Activated CD8-positive, alpha-beta T cell treated with anti-CD3 and anti-CD28 coated beads for 36 hours (primary cell): ENCODE results near the gene AADACL4. TPM values are rescaled to one million over a fixed set of nuclear protein-coding genes. Genes with fewer than 3 reads are reported as not detected.

Experiments
- ATAC-seq: fragments of 200-7000 bp; cut with Tn5 transposase; one replicate; pipeline ENCODE4 v1.10.0; 2021; ENCODE audit warnings: mild to moderate bottlenecking, moderate library complexity
- CTCF ChIA-PET: fragments of 350-600 bp; sonication (Branson Sonifier 250); formaldehyde crosslinking; loops from one replicate; lab custom pipeline; 2021; ENCODE audit warnings: antibody characterized with exemption; lab: Charles Lee
- POLR2A ChIA-PET: fragments of 350-600 bp; sonication (Branson Sonifier 250); formaldehyde crosslinking; loops from one replicate; lab custom pipeline; 2021; ENCODE audit warnings: antibody characterized with exemption; lab: Charles Lee
- DNase-seq: peaks from one replicate; pipeline ENCODE4 v3.0.0-alpha.2; 2020
- H3K27ac Mint-ChIP-seq: one replicate; pipeline ENCODE4 v1.8.0; 2021; ENCODE audit warnings: mild to moderate bottlenecking, mixed read lengths
- H3K27me3 Mint-ChIP-seq: one replicate; pipeline ENCODE4 v1.8.0; 2021; ENCODE audit warnings: mixed read lengths
- H3K36me3 Mint-ChIP-seq: one replicate; pipeline ENCODE4 v1.8.0; 2021; ENCODE audit warnings: low read depth, mixed read lengths
- H3K4me1 Mint-ChIP-seq: one replicate; pipeline ENCODE4 v1.8.0; 2021; ENCODE audit warnings: low read depth, mixed read lengths
- H3K4me3 Mint-ChIP-seq: one replicate; pipeline ENCODE4 v1.8.0; 2021; ENCODE audit warnings: mild to moderate bottlenecking, moderate library complexity, mixed read lengths
- H3K9me3 Mint-ChIP-seq: one replicate; pipeline ENCODE4 v1.8.0; 2021; ENCODE audit warnings: mixed read lengths
- CTCF ChIP-seq: fragments of 200-600 bp; IDR thresholded peaks from one replicate; pipeline ENCODE4 v1.8.0; 2022; ENCODE audit warnings: antibody characterized with exemption, mild to moderate bottlenecking
- intact Hi-C: fragments of 100-400 bp; cut with micrococcal nuclease; formaldehyde crosslinking; loops from one replicate; pipeline ENCODE4 v1.10.0; 2022
- total RNA-seq, 2 experiments: library from RNA; stranded (reverse); gene quantifications; one replicate each; pipeline ENCODE4 v1.2.3, GENCODE V29; 2021

Gene AADACL4
- total RNA-seq, 2 experiments from 2014 or later = not detected

DNA sequence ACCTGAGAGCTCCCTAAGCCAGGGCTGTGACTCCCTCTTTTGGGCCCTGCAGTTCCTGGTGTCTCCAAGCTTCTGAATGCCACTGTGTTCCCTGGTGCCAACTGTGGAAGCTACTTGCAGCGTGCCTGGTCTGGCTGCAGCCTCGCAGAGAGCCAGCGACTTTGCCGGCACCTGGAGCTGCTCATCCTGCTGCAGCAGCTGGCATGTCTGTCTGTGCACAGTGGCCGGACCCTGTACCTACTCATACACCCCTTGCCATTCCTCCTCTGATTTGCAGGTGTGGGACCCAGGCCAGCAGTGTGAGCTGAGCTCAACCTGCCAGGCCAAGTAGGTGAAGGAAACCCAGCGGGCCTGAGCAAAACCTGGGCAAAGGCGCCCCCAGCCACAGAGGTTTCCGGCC lies 12.3 kb upstream of the AADACL4 start:
- no peak for TF ChIP-seq CTCF
- ChIA-PET CTCF (interaction anchor here (2.3 kb wide), 1 partner anchor 27 kb away, joined by 12 read pairs; no protein-coding TSS in a partner anchor), POLR2A (interaction anchor here (1.1 kb wide), 1 partner anchor 14 kb away, joined by 3 read pairs; the partner anchor contains the start of gene DHRS3)
- H3K4me1 Mint-ChIP-seq = peaks cover 5% of the 10 kb centered on the region
- no peak for ATAC-seq
- DNase-seq = no peak
- H3K36me3 Mint-ChIP-seq = no peaks in the 10 kb centered on the region
- peaks cover 7% of the 10 kb centered on the region for H3K27me3 Mint-ChIP-seq
- H3K9me3 Mint-ChIP-seq = no peaks in the 10 kb centered on the region
- intact Hi-C loops = no loop called here
- no peak overlapping the region for H3K4me3 Mint-ChIP-seq
- no peak overlapping the region for H3K27ac Mint-ChIP-seq

- H3K4me3 Mint-ChIP-seq = no peak overlapping the region
- ChIA-PET CTCF (interaction anchor here (2.2 kb wide), 1 partner anchor 14 kb away, joined by 7 read pairs; no protein-coding TSS in a partner anchor), POLR2A (no interaction called here)
- H3K27me3 Mint-ChIP-seq = peaks cover 9% of the 10 kb centered on the region
- TF ChIP-seq CTCF = no peak
- peaks cover under 1% of the 10 kb centered on the region for H3K9me3 Mint-ChIP-seq
- no peaks in the 10 kb centered on the region for H3K36me3 Mint-ChIP-seq
- ATAC-seq (no peak), DNase-seq (no peak)
- peaks cover 3% of the 10 kb centered on the region for H3K4me1 Mint-ChIP-seq
- H3K27ac Mint-ChIP-seq = no peak overlapping the region
- intact Hi-C loops = no loop called here
These were observed 9.7 kb upstream of the AADACL4 start for GRCh38 chr1:12634156-12634555.

DNA sequence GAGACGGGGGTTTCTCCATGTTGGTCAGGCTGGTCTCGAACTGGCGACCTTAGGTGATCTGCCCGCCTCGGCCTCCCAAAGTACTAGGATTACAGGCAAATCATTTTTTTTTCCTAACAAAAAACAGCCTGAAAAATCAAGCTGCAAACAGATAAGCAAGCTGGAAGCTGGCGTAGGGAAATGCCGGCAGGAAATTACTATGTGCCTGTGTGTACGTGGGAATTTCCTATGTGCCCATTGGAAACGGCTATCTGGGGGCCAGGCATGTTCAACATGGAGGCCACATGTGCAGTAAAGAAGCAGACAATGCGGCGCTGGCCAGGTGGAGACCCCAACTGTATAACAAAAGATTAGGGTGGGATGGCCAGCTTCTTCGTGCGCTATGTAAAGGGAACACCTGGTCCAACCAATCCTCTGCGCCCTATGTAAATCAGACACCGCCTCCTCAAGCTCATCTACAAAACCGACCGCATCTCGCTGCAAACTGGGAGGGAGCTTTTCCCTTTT lies 9.1 kb upstream of the AADACL4 start:
- intact Hi-C loops = no loop called here
- no peak for ATAC-seq
- peaks cover 3% of the 10 kb centered on the region for H3K4me1 Mint-ChIP-seq
- DNase-seq = no peak
- no peak overlapping the region for H3K27ac Mint-ChIP-seq
- ChIA-PET CTCF (interaction anchor here (2.2 kb wide), 1 partner anchor 14 kb away, joined by 7 read pairs; no protein-coding TSS in a partner anchor), POLR2A (no interaction called here)
- TF ChIP-seq CTCF = no peak
- peaks cover 6% of the 10 kb centered on the region for H3K9me3 Mint-ChIP-seq
- peaks cover 9% of the 10 kb centered on the region for H3K27me3 Mint-ChIP-seq
- H3K4me3 Mint-ChIP-seq = no peak overlapping the region
- peaks cover under 1% of the 10 kb centered on the region for H3K36me3 Mint-ChIP-seq

DNA sequence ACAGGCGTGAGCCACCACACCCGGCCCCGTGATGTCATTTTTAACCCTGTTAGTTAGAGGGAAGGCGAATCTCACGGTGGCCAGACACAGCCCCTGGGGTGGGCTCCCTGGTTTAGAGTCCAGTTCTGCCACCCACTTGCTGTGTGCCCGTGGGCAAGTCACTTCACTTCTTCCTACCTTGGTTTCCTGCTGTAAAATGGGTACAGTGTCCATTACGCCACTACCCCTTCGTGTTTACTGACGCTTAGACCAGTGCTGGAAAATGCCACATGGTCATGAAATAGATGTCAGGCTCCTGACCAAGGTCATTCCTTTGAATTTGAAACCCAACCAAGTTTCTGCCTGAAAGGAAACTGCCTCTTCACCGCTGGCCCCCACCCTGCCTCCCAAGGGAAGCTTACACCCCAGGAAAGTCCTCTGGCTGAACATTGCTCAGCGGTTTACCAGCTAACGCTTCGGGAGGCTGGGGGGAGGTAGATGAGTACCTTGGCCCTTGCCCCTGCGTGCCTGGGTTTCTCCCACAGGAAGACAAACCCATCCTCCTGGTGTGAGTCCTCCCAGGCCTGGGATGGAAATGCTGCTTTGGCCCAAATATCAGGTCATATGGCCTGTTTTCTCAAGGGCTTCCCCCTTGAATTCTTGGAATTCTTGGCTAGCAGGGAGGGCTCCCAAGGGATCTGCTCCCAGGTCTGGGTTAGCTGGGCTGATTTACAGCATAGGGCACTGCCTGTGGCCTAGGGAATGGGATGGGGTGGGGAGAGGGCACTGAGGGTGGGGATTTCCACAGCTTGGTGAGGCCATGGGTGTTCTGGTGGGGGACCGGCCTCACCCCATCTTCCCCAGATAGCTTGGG lies 7.6 kb upstream of the AADACL4 start:
- DNase-seq (no peak), ATAC-seq (no peak)
- Mint-ChIP-seq H3K4me1 (peaks cover 3% of the 10 kb centered on the region), H3K27ac (no peak overlapping the region), H3K9me3 (peaks cover 19% of the 10 kb centered on the region), H3K36me3 (peaks cover 2% of the 10 kb centered on the region), H3K27me3 (peaks cover 8% of the 10 kb centered on the region), H3K4me3 (no peak overlapping the region)
- CTCF ChIA-PET = interaction anchor here (2.2 kb wide), 1 partner anchor 16 kb away, joined by 7 read pairs; no protein-coding TSS in a partner anchor
- no peak for TF ChIP-seq CTCF
- POLR2A ChIA-PET = no interaction called here
- intact Hi-C loops = no loop called here

GRCh38 chr1:12637693-12638092 lies 6.2 kb upstream of the AADACL4 start:
- intact Hi-C loops = no loop called here
- ATAC-seq = no peak

More at GRCh38 chr1:12637693-12638092, 6.2 kb upstream of the AADACL4 start:
- H3K27ac Mint-ChIP-seq = no peak overlapping the region
- DNase-seq = no peak
- TF ChIP-seq CTCF = no peak
- H3K9me3 Mint-ChIP-seq = peaks cover 21% of the 10 kb centered on the region
- H3K4me1 Mint-ChIP-seq = peaks cover 3% of the 10 kb centered on the region
- POLR2A ChIA-PET = no interaction called here
- no peak overlapping the region for H3K4me3 Mint-ChIP-seq
- H3K36me3 Mint-ChIP-seq = peaks cover 2% of the 10 kb centered on the region
- peaks cover 8% of the 10 kb centered on the region for H3K27me3 Mint-ChIP-seq
- CTCF ChIA-PET = no interaction called here
